SK-N-SH (cell line): ENCODE data around the gene ADAP1. TPM values are rescaled to one million over a fixed set of nuclear protein-coding genes. Genes with fewer than 3 reads are reported as not detected.

ENCODE experiments used
- CTCF ChIA-PET: fragments of 300-600, 350-600 bp; formaldehyde crosslinking; extraction: SDS; loops from one replicate; lab custom pipeline; 2021; lab: Yijun Ruan, JAX
- POLR2A ChIA-PET: fragments of 350-600 bp; sonication (Branson Sonifier 250); formaldehyde crosslinking; extraction: SDS; loops from one replicate; lab custom pipeline; 2020; ENCODE audit warnings: antibody characterized with exemption, inconsistent platforms; lab: Yijun Ruan, JAX
- DNase-seq: peaks from one replicate; pipeline ENCODE4 v3.0.0; 2012
- H2AFZ ChIP-seq: fragments of 200-600 bp; sonication (generic); 2 replicates; pipeline ENCODE4 v1.8.1; 2016; ENCODE audit warnings: antibody characterized with exemption, mild to moderate bottlenecking, low read depth
- H3F3A ChIP-seq: fragments of 200-600 bp; sonication (generic); replicated peaks from 2 replicates; pipeline ENCODE3; 2016; ENCODE audit warnings: antibody characterized with exemption, mild to moderate bottlenecking; ENCODE audit not compliant: insufficient read depth
- H3K27ac ChIP-seq, 2 experiments: fragments of 200-500 bp in 1 of 2; fragments of 200-600 bp in 1 of 2; sonication (Bioruptor generic) in 1 of 2; sonication (generic), shearing (Covaris generic) in 1 of 2; 2 replicates each; pipeline versions ENCODE4 v1.5.1 to v1.6.1; 2014 to 2016; ENCODE audit warnings: low read depth in 2 of 2, inconsistent platforms in 1 of 2, low read length in 1 of 2, mild to moderate bottlenecking in 1 of 2, mixed read lengths in 1 of 2
- H3K27me3 ChIP-seq: fragments of 200-600 bp; sonication (generic), shearing (Covaris generic); 2 replicates; pipeline ENCODE4 v1.6.1; 2016; ENCODE audit warnings: mixed run types; ENCODE audit not compliant: insufficient read depth
- H3K36me3 ChIP-seq, 2 experiments: fragments of 200-500 bp in 1 of 2; fragments of 200-600 bp in 1 of 2; sonication (Bioruptor generic) in 1 of 2; sonication (generic) in 1 of 2; replicated peaks in 1 of 2; 2 replicates each; pipeline versions ENCODE3 to v1.5.1; 2014 to 2016; ENCODE audit warnings: low read length in 1 of 2, mild to moderate bottlenecking in 1 of 2; ENCODE audit not compliant: insufficient read depth in 2 of 2, control insufficient read depth in 1 of 2
- H3K4me1 ChIP-seq, 2 experiments: fragments of 200-500 bp in 1 of 2; fragments of 200-600 bp in 1 of 2; sonication (Bioruptor generic) in 1 of 2; sonication (generic), shearing (Covaris generic) in 1 of 2; 2 replicates each; pipeline versions ENCODE4 v1.5.1 to v1.6.1; 2014 to 2016; ENCODE audit warnings: low read depth in 1 of 2, low read length in 1 of 2, mixed run types in 1 of 2; ENCODE audit not compliant: insufficient read depth in 2 of 2, control insufficient read depth in 1 of 2
- H3K4me2 ChIP-seq: fragments of 200-600 bp; sonication (generic), shearing (Covaris generic); 2 replicates; pipeline ENCODE4 v1.6.1; 2017; ENCODE audit warnings: mixed run types
- H3K4me3 ChIP-seq, 2 experiments: fragments of 200-500 bp in 1 of 2; fragments of 200-600 bp in 1 of 2; sonication (Bioruptor generic) in 1 of 2; sonication (generic), shearing (Covaris generic) in 1 of 2; 2 replicates each; pipeline versions ENCODE4 v1.5.1 to v1.8.1; 2014 to 2016; ENCODE audit warnings: low read depth in 2 of 2, inconsistent platforms in 1 of 2, low read length in 1 of 2, mild to moderate bottlenecking in 1 of 2, mixed read lengths in 1 of 2, moderate library complexity in 1 of 2
- H3K79me2 ChIP-seq: fragments of 200-600 bp; sonication (generic); 2 replicates; pipeline ENCODE4 v1.8.1; 2017; ENCODE audit warnings: mild to moderate bottlenecking; ENCODE audit not compliant: insufficient read depth
- H3K9ac ChIP-seq: fragments of 200-600 bp; sonication (generic); 2 replicates; pipeline ENCODE4 v1.6.1; 2017; ENCODE audit warnings: mixed run types
- H3K9me2 ChIP-seq: fragments of 200-600 bp; sonication (generic); 2 replicates; pipeline ENCODE4 v1.6.1; 2017; ENCODE audit warnings: mixed run types
- H3K9me3 ChIP-seq: fragments of 200-600 bp; sonication (generic); 2 replicates; pipeline ENCODE4 v1.6.1; 2017; ENCODE audit warnings: mixed run types, mild to moderate bottlenecking, moderate library complexity
- H4K20me1 ChIP-seq: fragments of 200-600 bp; sonication (generic); 2 replicates; pipeline ENCODE4 v1.6.1; 2017; ENCODE audit warnings: mild to moderate bottlenecking, mixed run types; ENCODE audit not compliant: insufficient read depth
- ELF1 ChIP-seq: IDR thresholded peaks from 2 replicates; pipeline ENCODE4 v1.4.0; 2012
- FOSL2 ChIP-seq: IDR thresholded peaks from 2 replicates; pipeline ENCODE4 v1.4.0; 2012; ENCODE audit warnings: low read depth, mild to moderate bottlenecking, moderate library complexity, borderline replicate concordance
- FOXM1 ChIP-seq: IDR thresholded peaks from 2 replicates; pipeline ENCODE4 v1.4.0; 2012; ENCODE audit warnings: low read depth, mild to moderate bottlenecking
- GABPA ChIP-seq: IDR thresholded peaks from 2 replicates; pipeline ENCODE4 v1.4.0; 2012; ENCODE audit warnings: low read depth, mild to moderate bottlenecking
- GATA2 ChIP-seq: sonication (generic); formaldehyde crosslinking; IDR thresholded peaks from 2 replicates; pipeline ENCODE4 v1.5.0; 2020; ENCODE audit warnings: mild to moderate bottlenecking, missing genetic modification reagents
- MEF2A ChIP-seq: IDR thresholded peaks from 2 replicates; pipeline ENCODE4 v1.4.0; 2012; ENCODE audit warnings: low read depth, borderline replicate concordance
- MXI1 ChIP-seq: IDR thresholded peaks from 2 replicates; pipeline ENCODE4 v1.6.1; 2012; ENCODE audit warnings: mild to moderate bottlenecking, low read depth, low read length, improper control_type of control experiment
- RFX5 ChIP-seq: IDR thresholded peaks from 2 replicates; pipeline ENCODE4 v1.6.1; 2012; ENCODE audit warnings: mild to moderate bottlenecking, improper control_type of control experiment, low read length
- RXRA ChIP-seq: IDR thresholded peaks from 2 replicates; pipeline ENCODE4 v1.4.0; 2012; ENCODE audit warnings: low read depth, mild to moderate bottlenecking, borderline replicate concordance
- TAF1 ChIP-seq: IDR thresholded peaks from 2 replicates; pipeline ENCODE4 v1.6.1; 2012; ENCODE audit warnings: low read depth, mild to moderate bottlenecking, low read length, moderate library complexity, borderline replicate concordance
- TEAD4 ChIP-seq: IDR thresholded peaks from 2 replicates; pipeline ENCODE4 v1.4.0; 2012; ENCODE audit warnings: mild to moderate bottlenecking, borderline replicate concordance; ENCODE audit not compliant: insufficient read depth
- WGBS: methylation state at CpG from one replicate; pipeline ENCODE4 v1.1.6; 2017; ENCODE audit warnings: low lambda C conversion rate; 5-methylcytosine and 5-hydroxymethylcytosine counted together
- polyA plus RNA-seq, 3 experiments: library from polyadenylated mRNA; depleted of rRNA; stranded (reverse); fragments of >200 nt; gene quantifications; 2 replicates each; pipeline ENCODE4 v1.2.3, GENCODE V29; 2012
- TF ChIP-seq, protein P1 (sequence below): fragments of 150-350 bp; IDR thresholded peaks from 2 replicates; pipeline ENCODE4 v1.6.1; 2017; ENCODE audit warnings: antibody characterized with exemption, low read length, low read depth, borderline replicate concordance
- TF ChIP-seq, protein P2 (sequence below): IDR thresholded peaks from 2 replicates; pipeline ENCODE4 v1.4.0; 2012; ENCODE audit warnings: low read depth, borderline replicate concordance
- TF ChIP-seq, protein P3 (sequence below): IDR thresholded peaks from 2 replicates; pipeline ENCODE4; 2012
- TF ChIP-seq, protein P4 (sequence below): fragments of 200-600 bp; sonication (generic); IDR thresholded peaks from 2 replicates; pipeline ENCODE4 v1.6.1; 2017; ENCODE audit warnings: antibody characterized with exemption, mild to moderate bottlenecking, moderate library complexity

The ADAP1 gene
- polyA plus RNA-seq, 1 of the 3 experiments (the other 2 are of a cell fraction) = 3.2 TPM

DNA sequence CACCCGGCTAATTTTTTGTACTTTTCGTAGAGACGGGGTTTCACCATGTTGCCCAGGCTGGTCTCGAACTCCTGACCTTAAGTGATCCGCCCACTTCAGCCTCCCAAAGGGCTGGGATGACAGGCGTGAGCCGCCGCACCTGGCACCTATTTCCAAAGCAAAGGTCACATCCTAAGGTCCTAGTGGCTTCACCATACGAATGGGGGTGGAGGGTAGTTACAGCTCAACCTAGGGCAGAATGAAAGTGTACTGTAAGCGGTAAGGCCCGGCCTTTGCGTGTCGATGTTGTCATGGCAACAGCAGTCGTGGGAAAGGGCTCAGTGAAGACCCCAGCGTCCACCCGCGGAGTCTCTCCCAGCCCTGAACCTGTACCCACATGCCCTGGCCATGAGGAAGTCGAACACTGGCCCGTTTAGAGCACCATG, 22.4 kb upstream of the ADAP1 start:
- no peaks in the 10 kb centered on the region for H3K27me3 ChIP-seq
- H3K9me3 ChIP-seq = no peaks in the 10 kb centered on the region
- TF ChIP-seq TAF1 (no peak), GABPA (no peak), MEF2A (no peak), RXRA (no peak), ELF1 (no peak), TEAD4 (no peak), GATA2 (CRISPR knock-in tag) (no peak), FOSL2 (no peak), RFX5 (no peak), MXI1 (no peak), FOXM1 (no peak)
- TF ChIP-seq, protein P1, sequence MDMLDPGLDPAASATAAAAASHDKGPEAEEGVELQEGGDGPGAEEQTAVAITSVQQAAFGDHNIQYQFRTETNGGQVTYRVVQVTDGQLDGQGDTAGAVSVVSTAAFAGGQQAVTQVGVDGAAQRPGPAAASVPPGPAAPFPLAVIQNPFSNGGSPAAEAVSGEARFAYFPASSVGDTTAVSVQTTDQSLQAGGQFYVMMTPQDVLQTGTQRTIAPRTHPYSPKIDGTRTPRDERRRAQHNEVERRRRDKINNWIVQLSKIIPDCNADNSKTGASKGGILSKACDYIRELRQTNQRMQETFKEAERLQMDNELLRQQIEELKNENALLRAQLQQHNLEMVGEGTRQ = no peak
- TF ChIP-seq, protein P2, sequence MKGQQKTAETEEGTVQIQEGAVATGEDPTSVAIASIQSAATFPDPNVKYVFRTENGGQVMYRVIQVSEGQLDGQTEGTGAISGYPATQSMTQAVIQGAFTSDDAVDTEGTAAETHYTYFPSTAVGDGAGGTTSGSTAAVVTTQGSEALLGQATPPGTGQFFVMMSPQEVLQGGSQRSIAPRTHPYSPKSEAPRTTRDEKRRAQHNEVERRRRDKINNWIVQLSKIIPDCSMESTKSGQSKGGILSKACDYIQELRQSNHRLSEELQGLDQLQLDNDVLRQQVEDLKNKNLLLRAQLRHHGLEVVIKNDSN = no peak
- TF ChIP-seq, protein P3, sequence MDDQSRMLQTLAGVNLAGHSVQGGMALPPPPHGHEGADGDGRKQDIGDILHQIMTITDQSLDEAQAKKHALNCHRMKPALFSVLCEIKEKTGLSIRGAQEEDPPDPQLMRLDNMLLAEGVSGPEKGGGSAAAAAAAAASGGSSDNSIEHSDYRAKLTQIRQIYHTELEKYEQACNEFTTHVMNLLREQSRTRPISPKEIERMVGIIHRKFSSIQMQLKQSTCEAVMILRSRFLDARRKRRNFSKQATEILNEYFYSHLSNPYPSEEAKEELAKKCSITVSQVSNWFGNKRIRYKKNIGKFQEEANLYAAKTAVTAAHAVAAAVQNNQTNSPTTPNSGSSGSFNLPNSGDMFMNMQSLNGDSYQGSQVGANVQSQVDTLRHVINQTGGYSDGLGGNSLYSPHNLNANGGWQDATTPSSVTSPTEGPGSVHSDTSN = no peak
- TF ChIP-seq, protein P4, sequence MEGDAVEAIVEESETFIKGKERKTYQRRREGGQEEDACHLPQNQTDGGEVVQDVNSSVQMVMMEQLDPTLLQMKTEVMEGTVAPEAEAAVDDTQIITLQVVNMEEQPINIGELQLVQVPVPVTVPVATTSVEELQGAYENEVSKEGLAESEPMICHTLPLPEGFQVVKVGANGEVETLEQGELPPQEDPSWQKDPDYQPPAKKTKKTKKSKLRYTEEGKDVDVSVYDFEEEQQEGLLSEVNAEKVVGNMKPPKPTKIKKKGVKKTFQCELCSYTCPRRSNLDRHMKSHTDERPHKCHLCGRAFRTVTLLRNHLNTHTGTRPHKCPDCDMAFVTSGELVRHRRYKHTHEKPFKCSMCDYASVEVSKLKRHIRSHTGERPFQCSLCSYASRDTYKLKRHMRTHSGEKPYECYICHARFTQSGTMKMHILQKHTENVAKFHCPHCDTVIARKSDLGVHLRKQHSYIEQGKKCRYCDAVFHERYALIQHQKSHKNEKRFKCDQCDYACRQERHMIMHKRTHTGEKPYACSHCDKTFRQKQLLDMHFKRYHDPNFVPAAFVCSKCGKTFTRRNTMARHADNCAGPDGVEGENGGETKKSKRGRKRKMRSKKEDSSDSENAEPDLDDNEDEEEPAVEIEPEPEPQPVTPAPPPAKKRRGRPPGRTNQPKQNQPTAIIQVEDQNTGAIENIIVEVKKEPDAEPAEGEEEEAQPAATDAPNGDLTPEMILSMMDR = no peak
- DNase-seq = no peak
- POLR2A ChIA-PET = no interaction called here
- CTCF ChIA-PET = interaction anchor here (0.8 to 8.4 kb wide), 6 partner anchors 16 to 166 kb away, joined by 3 to 134 read pairs (median 16); partner anchors contain the start of genes ADAP1 and GPER1
- peaks cover 34% of the 10 kb centered on the region for H3K79me2 ChIP-seq
- no peaks in the 10 kb centered on the region for H3K9me2 ChIP-seq
- H4K20me1 ChIP-seq = peaks cover 28% of the 10 kb centered on the region
- WGBS = 86% methylated on average over 16 of the region's 19 CpGs
- H3K4me3 ChIP-seq = no peak overlapping the region
- H3K4me1 ChIP-seq = peaks cover 10 to 12% of the 10 kb centered on the region in 2 experiments; a peak in 2 of 4 replicates
- H3F3A ChIP-seq = peaks cover 7% of the 10 kb centered on the region
- H2AFZ ChIP-seq = no peak overlapping the region
- H3K36me3 ChIP-seq = peaks cover 13% of the 10 kb centered on the region in 2 experiments
- no peak overlapping the region for H3K27ac ChIP-seq
- no peak overlapping the region for H3K9ac ChIP-seq
- no peak overlapping the region for H3K4me2 ChIP-seq
